SK-N-SH (cell line): ENCODE results near the gene HSPA14.

Source experiments
- CHD2 ChIP-seq: fragments of 150-350 bp; IDR thresholded peaks from 2 replicates; pipeline ENCODE4 v1.6.1; 2018; ENCODE audit warnings: low read length; ENCODE audit not compliant: partially characterized antibody
- EP300 ChIP-seq, 2 experiments: IDR thresholded peaks; 2 replicates each; pipeline versions ENCODE4 v1.4.0 to v1.6.1; 2012; ENCODE audit warnings: borderline replicate concordance in 1 of 2, low read depth in 1 of 2, low read length in 1 of 2
- EZH2phosphoT487 ChIP-seq: fragments of 200-600 bp; sonication (generic); IDR thresholded peaks from 2 replicates; pipeline ENCODE4 v1.6.1; 2017; ENCODE audit warnings: low read depth, mixed run types, mild to moderate bottlenecking, antibody characterized with exemption, moderate library complexity, borderline replicate concordance
- FOSL2 ChIP-seq: IDR thresholded peaks from 2 replicates; pipeline ENCODE4 v1.4.0; 2012; ENCODE audit warnings: low read depth, mild to moderate bottlenecking, moderate library complexity, borderline replicate concordance
- NFIC ChIP-seq: IDR thresholded peaks from 2 replicates; pipeline ENCODE4 v1.4.0; 2012; ENCODE audit warnings: borderline replicate concordance
- NRF1 ChIP-seq: IDR thresholded peaks from 2 replicates; pipeline ENCODE4 v1.6.1; 2012; ENCODE audit warnings: low read depth, mild to moderate bottlenecking, low read length
- POLR2AphosphoS5 ChIP-seq: IDR thresholded peaks from 2 replicates; pipeline ENCODE4 v1.6.1; 2012; ENCODE audit warnings: low read depth, low read length
- TAF1 ChIP-seq: IDR thresholded peaks from 2 replicates; pipeline ENCODE4 v1.6.1; 2012; ENCODE audit warnings: low read depth, mild to moderate bottlenecking, low read length, moderate library complexity, borderline replicate concordance
- TCF12 ChIP-seq: IDR thresholded peaks from 2 replicates; pipeline ENCODE4 v1.4.0; 2012
- TEAD4 ChIP-seq: IDR thresholded peaks from 2 replicates; pipeline ENCODE4 v1.4.0; 2012; ENCODE audit warnings: mild to moderate bottlenecking, borderline replicate concordance; ENCODE audit not compliant: insufficient read depth
- TF ChIP-seq, protein P1 (sequence below): fragments of 200-600 bp; sonication (generic); IDR thresholded peaks from 2 replicates; pipeline ENCODE4 v1.6.1; 2017; ENCODE audit warnings: antibody characterized with exemption, mild to moderate bottlenecking, moderate library complexity
- TF ChIP-seq, protein P2 (sequence below): IDR thresholded peaks from 2 replicates; pipeline ENCODE4 v1.4.0; 2012; ENCODE audit warnings: low read depth
- TF ChIP-seq, protein P3 (sequence below): IDR thresholded peaks from 2 replicates; pipeline ENCODE4 v1.6.1; 2012; ENCODE audit warnings: mild to moderate bottlenecking, low read depth, low read length, moderate library complexity
- TF ChIP-seq, protein P4 (sequence below): fragments of 150-350 bp; IDR thresholded peaks from 2 replicates; pipeline ENCODE4 v1.6.1; 2017; ENCODE audit warnings: antibody characterized with exemption, low read length, low read depth, borderline replicate concordance

DNA sequence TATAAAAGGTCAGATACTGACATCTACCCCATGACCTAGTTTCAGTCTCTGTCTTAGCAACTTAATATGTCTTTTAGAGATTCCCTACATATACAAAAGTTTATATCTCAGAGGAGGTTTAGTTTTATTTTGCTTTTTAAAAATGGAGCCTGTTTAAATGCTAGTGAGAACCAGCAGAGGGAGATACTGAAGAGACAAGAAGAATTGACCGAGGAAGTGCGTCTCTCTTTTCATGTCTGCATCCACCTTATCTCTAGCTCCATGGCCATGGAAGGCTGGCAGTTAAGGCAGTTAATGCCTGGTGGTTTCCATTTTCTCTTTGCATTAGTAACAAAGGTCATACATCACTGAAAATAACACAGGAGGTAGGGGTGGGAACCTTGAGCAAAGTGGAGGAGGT lies 51.2 kb downstream of the HSPA14 start:
- TF ChIP-seq EZH2phosphoT487 (no peak), POLR2AphosphoS5 (no peak), NRF1 (no peak), FOSL2 (no peak), EP300 (IDR thresholded peaks at IDR 0.05; ENCODE audit: borderline replicate concordance in 1 of 2, low read depth in 1 of 2, low read length in 1 of 2) (no peak), TEAD4 (no peak), TCF12 (no peak), CHD2 (no peak), NFIC (no peak), TAF1 (no peak)
- TF ChIP-seq, protein P1, sequence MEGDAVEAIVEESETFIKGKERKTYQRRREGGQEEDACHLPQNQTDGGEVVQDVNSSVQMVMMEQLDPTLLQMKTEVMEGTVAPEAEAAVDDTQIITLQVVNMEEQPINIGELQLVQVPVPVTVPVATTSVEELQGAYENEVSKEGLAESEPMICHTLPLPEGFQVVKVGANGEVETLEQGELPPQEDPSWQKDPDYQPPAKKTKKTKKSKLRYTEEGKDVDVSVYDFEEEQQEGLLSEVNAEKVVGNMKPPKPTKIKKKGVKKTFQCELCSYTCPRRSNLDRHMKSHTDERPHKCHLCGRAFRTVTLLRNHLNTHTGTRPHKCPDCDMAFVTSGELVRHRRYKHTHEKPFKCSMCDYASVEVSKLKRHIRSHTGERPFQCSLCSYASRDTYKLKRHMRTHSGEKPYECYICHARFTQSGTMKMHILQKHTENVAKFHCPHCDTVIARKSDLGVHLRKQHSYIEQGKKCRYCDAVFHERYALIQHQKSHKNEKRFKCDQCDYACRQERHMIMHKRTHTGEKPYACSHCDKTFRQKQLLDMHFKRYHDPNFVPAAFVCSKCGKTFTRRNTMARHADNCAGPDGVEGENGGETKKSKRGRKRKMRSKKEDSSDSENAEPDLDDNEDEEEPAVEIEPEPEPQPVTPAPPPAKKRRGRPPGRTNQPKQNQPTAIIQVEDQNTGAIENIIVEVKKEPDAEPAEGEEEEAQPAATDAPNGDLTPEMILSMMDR, result peak; percentile 45
- TF ChIP-seq, protein P2, sequence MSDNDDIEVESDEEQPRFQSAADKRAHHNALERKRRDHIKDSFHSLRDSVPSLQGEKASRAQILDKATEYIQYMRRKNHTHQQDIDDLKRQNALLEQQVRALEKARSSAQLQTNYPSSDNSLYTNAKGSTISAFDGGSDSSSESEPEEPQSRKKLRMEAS, result no peak
- TF ChIP-seq, protein P3, sequence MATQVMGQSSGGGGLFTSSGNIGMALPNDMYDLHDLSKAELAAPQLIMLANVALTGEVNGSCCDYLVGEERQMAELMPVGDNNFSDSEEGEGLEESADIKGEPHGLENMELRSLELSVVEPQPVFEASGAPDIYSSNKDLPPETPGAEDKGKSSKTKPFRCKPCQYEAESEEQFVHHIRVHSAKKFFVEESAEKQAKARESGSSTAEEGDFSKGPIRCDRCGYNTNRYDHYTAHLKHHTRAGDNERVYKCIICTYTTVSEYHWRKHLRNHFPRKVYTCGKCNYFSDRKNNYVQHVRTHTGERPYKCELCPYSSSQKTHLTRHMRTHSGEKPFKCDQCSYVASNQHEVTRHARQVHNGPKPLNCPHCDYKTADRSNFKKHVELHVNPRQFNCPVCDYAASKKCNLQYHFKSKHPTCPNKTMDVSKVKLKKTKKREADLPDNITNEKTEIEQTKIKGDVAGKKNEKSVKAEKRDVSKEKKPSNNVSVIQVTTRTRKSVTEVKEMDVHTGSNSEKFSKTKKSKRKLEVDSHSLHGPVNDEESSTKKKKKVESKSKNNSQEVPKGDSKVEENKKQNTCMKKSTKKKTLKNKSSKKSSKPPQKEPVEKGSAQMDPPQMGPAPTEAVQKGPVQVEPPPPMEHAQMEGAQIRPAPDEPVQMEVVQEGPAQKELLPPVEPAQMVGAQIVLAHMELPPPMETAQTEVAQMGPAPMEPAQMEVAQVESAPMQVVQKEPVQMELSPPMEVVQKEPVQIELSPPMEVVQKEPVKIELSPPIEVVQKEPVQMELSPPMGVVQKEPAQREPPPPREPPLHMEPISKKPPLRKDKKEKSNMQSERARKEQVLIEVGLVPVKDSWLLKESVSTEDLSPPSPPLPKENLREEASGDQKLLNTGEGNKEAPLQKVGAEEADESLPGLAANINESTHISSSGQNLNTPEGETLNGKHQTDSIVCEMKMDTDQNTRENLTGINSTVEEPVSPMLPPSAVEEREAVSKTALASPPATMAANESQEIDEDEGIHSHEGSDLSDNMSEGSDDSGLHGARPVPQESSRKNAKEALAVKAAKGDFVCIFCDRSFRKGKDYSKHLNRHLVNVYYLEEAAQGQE, result no peak
- TF ChIP-seq, protein P4, sequence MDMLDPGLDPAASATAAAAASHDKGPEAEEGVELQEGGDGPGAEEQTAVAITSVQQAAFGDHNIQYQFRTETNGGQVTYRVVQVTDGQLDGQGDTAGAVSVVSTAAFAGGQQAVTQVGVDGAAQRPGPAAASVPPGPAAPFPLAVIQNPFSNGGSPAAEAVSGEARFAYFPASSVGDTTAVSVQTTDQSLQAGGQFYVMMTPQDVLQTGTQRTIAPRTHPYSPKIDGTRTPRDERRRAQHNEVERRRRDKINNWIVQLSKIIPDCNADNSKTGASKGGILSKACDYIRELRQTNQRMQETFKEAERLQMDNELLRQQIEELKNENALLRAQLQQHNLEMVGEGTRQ, result no peak
